CD4-positive, alpha-beta T cell treated with Interleukin-17A for 1 hour (primary cell): ENCODE data around the gene ZNF678.
"Not testable (repeated sequence)": the region's sequence is repeated elsewhere in the genome, so short reads cannot be mapped to it uniquely, and the experiment has no call there.

Experiments
- DNase-seq: peaks from one replicate; pipeline ENCODE4 v3.0.0-alpha.2; 2020

ZNF678 gene

DNA sequence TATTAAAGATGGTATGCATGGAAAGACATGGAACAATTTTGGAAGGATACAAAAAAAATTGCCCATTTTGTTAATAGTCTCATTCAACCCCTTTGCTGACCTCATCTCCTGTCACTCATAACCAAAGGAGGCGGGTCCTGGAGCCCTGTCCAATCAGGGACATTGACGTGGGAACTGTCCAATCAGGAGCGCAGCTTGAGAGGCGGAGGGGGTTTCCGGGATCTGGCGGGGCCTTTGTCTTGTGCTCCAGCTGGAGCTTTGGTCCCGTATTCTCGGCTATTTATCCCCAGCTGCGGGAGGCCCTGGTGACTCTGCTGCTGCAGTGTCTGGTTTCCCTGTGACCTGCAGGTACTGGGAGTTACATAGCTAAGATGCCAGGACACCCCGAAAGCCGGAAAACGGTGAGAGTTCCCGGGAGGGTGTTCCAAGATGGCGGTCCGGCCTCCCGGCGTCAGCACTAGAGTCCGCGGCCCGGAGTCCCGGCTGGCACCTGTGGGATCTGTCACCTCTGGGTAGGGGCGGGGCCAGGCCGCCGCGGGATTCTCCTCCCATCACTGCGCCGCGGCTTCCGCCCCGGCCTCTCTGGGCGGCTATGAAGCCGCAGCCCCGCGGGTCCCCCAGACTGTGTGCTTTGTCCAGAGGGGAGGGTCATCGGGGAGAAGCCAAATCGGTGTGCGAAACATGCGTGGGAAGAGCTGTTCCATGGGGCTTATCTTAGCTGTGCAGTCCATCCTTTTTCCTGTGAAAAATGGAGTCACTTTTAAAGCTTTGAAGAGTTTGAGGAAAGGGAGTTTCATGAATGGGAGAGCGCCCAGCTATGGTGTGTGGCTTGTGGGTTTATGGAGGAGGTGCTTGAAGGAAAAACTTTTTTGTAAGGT lies at the start of gene ZNF678:
ZNF678 (plus strand) TSS at position 233 of the 878 bp plus-strand sequence. CDS start 87,436 bp downstream, outside the sequence.
- DNase-seq, result peak; percentile 94

DNA sequence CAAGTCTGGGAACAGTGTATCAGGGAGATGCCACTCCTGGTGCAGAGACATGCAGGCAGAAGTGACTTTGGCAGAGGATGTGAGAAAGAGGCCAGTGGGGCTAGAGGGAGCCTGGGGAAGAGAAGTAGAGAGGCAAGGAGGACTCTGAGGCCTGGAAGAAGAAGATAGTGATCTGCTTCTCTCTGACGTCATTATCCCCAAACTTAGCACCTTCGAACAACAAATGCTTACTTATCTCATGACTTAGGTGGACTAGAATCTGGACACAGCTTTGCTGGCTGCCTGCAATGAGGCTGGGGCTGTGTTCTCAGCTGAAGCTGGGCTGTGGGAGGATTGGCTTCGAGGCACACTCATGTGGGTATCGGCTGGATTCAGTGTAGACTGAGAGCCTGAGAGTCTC lies 44.5 kb upstream of the ZNF678 start:
- no peak for DNase-seq

DNA sequence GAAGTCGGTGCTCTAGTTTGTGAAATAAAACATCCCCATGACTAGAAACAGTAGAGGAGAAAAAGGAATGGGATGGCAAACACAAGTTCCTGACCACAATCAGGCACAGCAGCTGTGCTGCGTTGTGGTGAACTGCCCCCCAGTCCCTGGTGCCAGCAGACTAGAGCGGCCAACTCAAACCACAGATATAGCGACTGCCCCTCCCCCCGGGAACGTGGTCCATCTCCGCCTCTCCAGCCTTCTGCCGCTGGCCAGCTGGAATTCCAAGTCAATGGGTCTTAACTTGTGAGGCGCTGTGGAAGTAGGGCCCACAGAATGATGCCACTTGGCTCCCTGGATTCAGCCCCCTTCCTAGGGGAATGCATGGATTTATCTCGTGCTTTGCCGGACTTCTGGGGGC lies 41.6 kb upstream of the ZNF678 start:
- no peak for DNase-seq

DNA sequence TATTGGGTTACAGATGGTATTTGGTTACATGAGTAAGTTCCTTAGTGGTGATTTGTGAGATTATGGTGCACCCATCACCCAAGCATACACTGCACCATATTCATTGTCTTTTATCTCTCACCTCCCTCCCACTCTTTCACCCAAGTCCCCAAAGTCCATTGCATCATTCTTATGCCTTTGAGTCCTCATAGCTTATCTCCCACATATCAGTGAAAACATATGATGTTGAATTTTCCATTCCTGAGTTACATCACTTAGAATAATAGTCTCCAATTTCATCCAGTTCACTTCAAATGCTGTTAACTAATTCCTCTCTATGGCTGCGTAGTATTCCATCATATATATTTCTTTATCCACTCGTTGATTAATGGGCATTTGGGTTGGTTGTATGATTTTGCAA lies 36.8 kb upstream of the ZNF678 start:
- DNase-seq, result no peak

DNA sequence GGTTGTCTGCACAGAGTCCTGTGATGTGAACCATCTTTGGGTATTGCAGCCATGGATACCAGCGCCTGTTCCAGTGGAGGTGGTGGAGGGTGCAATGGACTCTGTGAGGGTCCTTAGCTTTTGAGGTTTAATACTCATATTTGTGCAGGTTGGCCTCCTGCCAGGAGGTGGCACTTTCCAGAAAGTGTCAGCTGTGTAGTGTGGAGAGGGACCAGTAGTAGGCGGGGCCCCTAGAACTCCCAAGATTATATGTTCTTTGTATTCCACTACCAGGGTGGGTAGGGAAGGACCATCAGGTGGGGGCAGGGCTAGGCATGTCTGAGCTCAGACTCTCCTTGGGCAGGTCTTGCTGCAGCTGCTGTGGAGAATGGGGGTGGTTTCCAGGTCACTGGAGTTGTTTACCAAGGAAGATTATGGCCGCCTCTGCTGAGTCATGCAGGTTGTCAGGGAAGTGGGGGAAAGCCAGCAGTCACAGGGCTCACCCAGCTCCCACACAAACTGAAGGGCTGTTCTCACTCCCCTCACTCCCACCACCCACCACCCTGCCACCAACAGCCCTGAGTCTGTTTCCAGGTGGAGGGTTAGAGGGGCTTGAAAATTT lies 31.2 kb upstream of the ZNF678 start:
- DNase-seq, result no peak

DNA sequence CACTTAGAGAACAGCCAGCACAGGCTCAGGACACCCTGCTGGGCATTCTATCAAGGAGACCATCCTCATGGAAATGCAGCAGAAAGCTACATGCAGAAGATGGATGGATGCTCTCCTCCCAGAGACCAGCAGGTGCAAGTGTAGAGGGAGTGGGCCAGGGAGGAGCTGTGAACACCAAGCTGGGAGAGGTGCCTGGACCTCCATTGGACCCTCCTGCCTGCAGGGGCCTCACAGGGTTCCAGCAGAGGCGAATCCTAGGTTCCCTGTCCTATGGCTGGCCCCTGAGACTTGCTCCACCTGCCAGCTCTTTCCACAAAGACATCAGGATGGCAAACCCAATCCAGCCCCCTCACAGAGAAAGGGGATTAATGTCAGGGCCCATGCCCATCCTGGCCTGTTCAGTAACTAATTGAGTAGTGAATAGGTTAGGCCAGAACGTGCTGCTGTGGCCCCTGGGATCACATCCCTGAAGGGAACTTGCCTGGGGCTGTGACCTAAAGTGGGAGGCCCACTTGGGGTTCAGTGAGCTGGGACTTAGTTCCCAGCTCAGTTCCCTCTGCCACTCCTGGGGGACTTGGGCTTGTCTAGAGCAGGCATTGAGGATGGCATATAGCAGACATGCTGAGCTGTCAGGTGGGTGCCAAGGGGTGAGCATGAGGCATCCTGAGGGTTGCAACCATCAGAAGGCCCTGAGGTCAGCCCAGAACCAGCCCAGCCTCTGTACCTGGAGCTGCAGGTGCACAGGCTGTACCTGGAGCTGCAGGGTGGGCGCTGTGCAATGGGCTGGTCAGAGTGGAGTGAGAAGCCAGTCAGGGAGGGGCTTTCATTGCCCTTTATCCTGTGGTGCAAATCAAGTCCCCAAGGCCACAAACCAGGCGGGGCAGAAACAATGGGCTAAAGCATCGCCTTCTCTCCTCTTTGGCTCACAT lies 22.9 kb upstream of the ZNF678 start:
- no peak for DNase-seq

DNA sequence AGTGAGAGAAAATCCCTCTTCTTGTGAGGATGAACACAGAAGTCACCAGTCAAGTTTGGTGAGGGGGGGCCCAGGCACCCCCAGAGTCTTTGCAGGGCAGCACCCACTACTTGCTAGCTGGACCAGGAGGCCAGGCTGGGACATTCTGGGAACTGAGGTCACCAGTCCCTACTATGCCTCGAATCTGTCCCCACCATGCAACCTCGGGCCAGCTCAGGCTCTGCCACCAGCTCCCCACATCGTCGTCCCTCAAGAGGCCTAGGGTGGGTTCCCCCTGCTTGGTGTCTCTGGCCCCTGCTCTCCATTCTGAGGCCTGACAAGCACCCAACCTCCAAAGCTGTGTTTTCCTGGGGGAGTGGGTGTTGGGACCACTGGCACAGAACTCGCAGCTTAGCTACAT lies 22.2 kb upstream of the ZNF678 start:
- DNase-seq, result no peak

DNA sequence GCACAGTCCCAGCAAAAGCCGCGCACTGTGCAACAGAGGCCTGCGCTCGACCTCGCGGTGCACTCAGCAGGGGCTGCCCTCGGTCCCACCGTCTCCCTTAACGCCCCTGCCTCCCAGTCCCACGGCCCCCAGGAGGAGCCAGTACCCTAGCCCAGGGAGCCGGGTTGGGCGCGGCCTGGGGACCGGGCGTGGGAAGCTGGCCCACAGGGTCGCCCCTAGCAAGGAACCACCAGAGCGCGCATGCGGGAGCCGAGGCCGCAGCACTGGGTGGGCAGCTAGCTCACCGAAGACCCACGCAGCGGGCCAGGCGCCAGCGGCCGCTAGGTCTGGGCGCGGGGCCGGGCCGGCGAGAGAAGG lies 21.6 kb upstream of the ZNF678 start:
- no peak for DNase-seq

DNA sequence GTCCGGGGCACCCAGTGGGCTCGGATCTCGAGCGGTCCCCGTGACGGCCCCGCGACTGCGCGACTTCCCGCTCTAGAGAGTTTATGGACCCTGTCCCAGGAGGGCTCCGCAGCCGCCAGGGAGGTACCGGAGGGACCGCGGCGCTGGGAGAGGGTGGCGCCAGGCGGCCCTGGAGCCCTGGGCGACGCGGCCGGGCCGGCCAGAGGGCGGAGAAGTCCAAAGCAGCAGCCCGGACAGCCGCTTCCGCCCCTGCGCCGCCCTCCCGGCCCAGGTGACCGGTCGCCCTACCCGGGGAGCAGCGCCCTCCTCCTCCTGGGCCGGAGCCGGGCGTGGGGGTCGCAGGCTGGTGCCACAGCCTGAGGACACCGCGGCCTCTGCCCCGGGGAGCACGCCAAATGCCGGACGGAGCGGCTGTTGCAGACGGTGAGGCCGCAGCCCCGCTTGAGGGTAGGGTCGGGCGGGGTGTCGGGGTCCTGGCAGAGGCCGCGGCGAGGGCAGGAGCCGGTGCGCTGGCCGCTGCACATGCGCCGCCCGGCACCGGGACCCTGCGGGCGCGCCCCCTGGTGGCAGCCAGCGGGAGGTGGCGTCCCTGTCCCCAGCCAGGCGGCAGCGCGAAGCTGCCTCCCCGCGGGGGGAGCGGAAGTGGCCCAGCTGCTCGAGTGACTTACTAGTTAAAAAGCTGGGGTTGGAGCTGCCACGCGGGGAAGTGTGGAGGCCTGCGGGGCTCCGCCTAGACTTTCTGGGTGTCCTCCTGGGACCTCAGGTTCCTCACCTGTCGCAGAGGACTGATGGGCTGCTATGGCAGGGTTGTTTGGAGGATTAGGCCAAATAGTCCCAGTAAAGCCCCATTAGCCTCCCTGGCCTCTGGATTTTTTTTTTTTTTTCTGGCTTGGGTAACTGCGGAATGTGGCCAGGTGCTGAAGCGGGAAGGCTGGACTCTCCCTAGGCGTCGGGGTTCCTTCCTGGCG lies 20.9 kb upstream of the ZNF678 start:
- DNase-seq, result peak; percentile 89

DNA sequence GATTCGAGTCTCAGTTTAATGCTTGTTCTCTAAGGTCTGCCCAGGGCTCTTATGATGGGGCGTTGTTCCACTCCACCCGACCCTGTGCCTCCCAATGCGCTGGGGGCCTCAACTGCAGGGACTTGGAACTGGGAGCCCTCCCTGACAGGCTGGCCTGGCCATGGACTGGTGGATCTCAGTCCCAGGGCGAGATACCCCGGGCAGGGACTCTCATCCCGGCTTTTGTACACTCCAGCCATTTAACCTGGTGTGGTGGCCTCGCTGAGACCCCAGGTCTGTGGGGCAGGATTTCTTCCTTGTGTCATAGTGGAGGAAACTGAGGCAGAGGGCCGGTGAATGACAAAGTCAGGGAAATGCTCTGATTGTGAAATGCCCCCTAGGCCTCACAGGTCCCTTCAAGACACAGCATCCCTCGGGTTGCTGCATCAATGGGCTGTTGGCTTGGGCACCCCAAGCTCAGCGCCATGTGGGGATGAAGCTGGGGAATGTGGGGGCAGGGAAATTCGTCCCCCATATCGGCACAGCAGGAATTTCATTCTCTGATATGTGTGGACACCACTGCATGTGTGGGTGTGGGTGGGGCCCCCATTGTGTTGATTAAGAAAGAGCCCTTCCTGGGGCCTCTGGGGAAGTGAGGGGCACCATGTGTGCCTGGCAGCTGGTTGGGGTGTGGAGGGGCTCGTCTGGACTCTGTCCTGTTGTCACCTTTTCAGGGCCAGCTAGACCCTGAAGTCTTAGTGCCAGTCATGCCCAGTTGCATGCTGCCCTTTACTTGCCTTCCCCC lies 19.9 kb upstream of the ZNF678 start:
- DNase-seq, result no peak

DNA sequence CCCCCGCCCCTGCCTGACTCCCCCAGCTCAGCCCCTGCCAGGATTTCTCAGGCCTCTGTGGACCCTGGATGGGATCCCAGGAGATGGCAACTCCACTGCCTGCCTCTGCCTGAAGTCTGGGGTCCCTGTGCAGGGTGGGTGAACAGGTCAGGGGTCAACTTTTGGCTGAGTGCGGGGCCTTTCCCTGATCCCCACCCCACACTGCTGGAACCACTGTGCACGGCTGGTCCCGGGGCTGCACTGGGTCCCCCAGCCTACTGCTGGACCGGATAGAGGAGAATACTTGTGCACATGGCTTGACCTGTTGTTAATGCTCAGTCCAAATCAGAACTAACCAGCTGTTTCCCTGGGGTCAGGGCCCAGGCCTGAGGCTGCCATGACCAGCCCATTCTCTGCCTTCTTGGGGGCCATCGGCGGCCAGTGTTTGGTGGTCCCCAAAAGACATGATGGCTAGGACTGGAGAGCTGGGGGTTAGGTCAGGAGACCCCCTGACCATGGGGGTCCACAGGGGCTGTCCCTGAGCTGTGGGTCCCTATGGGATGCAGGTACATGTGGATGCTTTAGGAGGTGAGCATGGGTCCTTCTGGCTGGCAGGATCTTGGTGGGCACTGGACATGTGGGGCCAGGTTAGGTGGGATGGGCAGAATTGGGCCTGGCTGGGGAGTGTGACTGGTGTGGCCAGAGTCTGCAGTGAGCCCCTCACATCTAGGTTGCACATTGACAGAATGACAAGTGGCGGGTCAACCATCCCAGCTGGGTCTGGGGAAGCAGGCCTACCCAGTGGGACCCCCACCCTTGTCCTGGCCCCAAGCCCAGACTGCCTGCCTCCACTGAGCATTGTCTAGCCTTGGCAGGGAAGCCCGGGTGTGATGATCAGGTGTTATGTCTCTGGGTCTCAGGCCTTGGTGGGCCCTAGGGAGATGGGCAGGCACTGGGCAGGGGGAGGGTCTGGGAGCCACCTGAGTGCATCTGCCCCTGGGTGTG lies 19.0 kb upstream of the ZNF678 start:
- DNase-seq, result no peak

DNA sequence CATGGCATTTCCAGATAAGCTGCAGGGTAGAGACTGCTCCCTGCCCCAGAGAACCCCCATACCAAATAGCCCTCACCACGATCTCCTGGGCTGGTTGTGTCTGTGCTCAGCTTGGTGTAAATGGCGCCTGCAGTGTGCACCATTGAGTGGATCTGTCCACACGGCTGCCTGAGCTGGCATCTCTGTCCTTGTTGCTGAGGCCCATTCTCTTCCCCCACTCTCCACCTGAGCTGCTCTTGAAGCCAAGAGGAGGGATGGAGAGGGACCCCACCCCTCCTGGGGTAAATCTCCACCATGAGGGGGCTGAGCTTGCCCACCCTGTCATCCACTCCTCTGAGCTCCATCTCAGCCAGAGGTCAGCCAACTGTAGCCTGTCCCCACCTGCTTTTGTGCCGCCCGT lies 18.0 kb upstream of the ZNF678 start:
- DNase-seq, result no peak

DNA sequence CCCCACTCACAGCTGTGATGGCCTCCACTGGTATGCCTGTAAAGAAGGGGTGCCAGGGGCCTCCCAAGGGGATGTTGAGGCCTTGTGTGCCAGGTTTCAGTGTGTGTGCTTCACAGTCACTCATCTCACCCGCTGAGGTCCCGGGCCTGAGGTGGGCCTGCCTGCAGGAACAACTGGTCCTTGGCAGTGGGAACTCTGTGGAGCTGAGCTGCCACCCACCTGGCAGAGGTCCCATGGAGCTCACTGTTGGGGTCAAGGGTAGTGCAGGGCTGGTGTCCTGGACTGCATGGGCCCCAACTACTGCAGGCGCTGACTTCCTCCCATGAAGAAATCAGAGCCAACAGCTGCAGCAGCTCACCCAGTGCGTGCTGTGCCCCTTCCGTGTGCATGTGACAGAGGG lies 17.3 kb upstream of the ZNF678 start:
- no peak for DNase-seq

DNA sequence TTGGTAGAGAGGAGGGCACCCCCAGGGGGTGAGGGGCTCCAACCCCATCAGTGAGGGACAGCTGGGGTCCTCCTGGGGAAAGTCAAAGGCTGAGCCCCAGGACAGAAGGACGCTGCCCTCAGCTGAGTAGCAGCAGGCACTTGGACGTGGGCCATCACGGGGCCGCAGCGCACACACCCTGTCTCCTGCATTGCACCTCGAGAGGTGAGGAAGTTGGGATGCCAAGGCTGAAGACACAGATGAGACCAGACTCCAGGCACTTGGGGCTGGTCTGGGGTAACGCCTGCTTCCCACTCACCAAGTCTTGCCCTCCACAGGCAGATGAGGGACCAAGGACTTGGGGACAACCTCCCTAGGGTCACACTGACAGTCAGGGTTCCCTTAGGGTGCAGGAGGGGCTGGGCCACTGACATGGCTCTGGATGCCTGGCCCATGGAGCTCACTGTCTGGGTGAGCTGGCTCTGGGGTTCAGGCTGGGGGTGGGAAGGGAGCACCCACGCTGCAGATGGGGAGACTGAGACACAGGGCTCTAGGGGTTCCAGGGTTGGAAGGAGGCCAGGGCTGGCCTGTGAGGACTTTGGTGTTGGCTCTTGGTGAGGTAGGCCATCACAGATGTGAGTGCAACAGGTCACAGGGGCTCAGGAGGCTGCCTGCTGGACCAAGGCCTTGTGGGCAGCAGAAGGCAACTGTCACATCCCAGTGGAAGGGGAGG lies 16.6 kb upstream of the ZNF678 start:
- no peak for DNase-seq

DNA sequence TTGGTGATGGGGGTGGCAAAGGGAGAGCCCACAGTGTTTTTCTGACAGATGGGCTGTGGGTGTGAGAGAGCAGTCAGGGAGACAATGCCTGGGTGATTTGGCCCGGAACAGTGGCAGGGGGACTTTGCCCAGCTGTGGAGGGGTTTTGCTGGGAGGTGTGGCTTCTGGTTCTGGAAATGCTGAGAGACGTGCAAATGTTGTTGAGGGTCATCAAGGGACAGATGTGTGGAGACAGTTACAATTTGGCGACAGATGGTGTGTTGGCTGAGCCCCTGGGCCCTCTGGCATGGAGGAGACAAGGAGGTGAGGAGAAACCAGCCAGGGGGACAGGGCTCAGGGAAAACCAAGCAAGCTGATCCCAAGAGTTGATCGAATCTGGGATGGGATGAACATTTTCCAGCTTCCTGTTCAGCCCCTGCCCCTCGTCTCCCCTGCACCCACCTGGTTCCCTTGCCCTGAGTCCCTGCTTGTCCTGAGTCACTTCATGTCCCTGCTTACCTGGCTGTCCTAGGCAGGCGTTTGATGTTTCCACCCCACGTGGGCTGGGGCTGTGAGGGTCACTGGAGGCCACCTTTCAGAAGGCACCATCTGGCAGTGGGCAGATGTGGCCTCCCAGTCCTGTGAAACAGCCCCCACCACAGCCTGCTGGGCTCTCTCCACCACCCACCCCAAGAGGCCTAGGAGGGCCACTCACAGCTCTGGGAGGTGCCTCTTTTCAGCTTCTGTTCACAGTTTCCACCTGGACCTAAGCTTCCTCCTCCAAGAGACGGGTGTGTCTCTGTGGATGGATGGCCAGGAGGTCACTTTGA lies 15.8 kb upstream of the ZNF678 start:
- no peak for DNase-seq

DNA sequence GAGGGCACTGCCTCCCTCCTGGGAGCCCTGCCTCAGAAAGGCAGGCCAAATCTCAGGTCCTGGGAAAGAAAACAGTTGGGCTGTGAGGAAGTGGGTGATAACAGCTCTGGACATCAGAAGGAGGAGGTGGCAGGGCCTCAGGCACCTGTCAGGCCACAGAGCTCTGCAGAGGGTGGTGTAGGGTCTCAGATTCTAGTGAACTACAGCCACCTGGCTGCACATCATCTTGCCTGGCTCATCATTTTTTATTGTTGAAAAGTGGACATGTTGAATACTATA lies 15.3 kb upstream of the ZNF678 start:
- no peak for DNase-seq

DNA sequence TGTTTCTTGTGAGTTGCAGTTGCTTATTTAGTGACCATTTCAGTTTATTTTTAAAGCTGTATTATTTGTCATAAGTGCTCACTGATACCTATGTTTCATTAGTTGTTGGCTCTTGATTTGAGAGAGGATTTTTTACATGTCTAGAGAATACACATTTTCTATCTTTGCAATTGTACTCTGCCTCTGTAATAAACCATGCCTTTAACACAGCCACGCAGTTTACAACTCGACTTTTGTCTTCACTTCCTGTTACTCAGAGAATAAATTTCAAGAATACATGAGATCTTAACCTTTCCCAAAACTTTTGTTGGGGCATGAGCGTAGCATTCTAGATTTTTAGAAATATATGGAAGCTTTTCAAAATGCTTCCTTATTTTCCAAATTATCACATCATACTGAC lies 14.9 kb upstream of the ZNF678 start:
- no peak for DNase-seq

DNA sequence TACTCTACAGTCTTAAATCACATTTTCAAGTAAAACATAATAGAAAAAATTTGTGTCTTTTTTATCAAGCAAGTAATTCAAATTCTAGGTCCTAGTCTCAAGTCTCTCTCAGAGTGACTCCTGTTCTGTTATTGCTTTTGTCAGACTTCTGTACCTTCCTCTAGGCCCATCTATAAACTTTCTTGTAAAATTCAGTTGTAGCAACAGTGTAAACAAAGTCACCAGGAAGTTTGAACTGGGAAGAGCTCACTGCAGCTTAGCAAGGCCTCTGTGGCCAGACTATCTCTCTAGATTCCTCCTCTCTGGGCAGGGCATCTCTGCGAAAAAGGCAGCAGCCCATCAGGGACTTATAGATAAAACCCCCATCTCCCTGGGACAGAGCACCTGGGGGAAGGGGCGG lies 13.5 kb upstream of the ZNF678 start:
- no peak for DNase-seq

DNA sequence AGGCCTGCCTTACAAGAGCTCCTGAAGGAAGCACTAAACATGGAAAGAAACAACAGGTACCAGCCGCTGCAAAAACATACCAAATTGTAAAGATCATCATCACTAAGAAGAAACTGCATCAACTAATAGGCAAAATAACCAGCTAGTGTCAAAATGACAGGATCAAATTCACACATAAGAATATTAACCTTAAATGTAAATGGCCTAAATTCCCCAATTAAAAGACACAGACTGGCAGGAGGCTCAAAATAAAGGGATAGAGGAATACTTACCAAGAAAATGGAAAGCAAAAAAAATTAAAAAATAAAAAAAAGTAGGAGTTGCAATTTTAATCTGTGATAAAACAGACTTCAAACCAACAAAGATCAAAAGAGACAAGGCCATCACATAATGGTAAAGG lies 11.5 kb upstream of the ZNF678 start:
- DNase-seq, result not testable (repeated sequence)
